GM12878 (cell line): ENCODE results near the gene PPIL6. TPM values are rescaled to one million over a fixed set of nuclear protein-coding genes. Genes with fewer than 3 reads are reported as not detected.

Experiments used
- BCL3 ChIP-seq: IDR thresholded peaks from 2 replicates; pipeline ENCODE4 v1.6.1; 2011; ENCODE audit warnings: borderline replicate concordance, low read depth, mild to moderate bottlenecking, moderate library complexity, low read length; ENCODE audit not compliant: insufficient read depth, poor library complexity, severe bottlenecking
- BCLAF1 ChIP-seq: fragments of 450-650 bp; IDR thresholded peaks from 2 replicates; pipeline ENCODE4 v1.6.1; 2017; ENCODE audit warnings: antibody characterized with exemption, mild to moderate bottlenecking, moderate library complexity
- E4F1 ChIP-seq: fragments of 450-650 bp; IDR thresholded peaks from 2 replicates; pipeline ENCODE4 v1.6.1; 2018; ENCODE audit warnings: borderline replicate concordance, mild to moderate bottlenecking; ENCODE audit not compliant: partially characterized antibody
- KDM1A ChIP-seq: fragments of 200-600 bp; sonication (generic); IDR thresholded peaks from 2 replicates; pipeline ENCODE4 v1.6.1; 2016; ENCODE audit warnings: borderline replicate concordance
- ZBED1 ChIP-seq: IDR thresholded peaks from 2 replicates; pipeline ENCODE4 v1.6.1; 2016; ENCODE audit warnings: borderline replicate concordance
- polyA plus RNA-seq, 11 experiments: library from polyadenylated mRNA; depleted of rRNA in 4 of 11; unstranded in 6 of 11; stranded (reverse) in 5 of 11; fragments of >200 nt; fragmentation: Nextera tagmentation in 4 of 11; fragmentation: Illumina TruSeq in 1 of 11; extraction: Ambion mirVana in 4 of 11; extraction: Trizol in 1 of 11; gene quantifications; 1 replicate in 1 of 11; 2 replicates in 10 of 11; pipeline versions ENCODE4 v1.2.1 to v1.2.3, GENCODE V29; 2011 to 2016; ENCODE audit warnings: inconsistent platforms in 2 of 11, missing spikeins in 2 of 11, low read depth in 1 of 11
- total RNA-seq, 4 experiments: library from RNA; depleted of rRNA in 3 of 4; stranded (reverse); fragments of >200 nt in 3 of 4; fragmentation: Illumina TruSeq in 1 of 4; extraction: Trizol in 1 of 4; gene quantifications; 2 replicates each; pipeline versions ENCODE4 v1.2.1 to v1.2.3, GENCODE V29; 2013 to 2021

PPIL6 gene
- total and polyA plus RNA-seq, 10 of the 15 experiments (the other 5 are each of a cell fraction or from before 2014, with no cell fraction given): 0.01 to 0.26 (median 0.12) TPM; not detected in 5

- TF ChIP-seq BCL3 (no peak), BCLAF1 (no peak), E4F1 (no peak), KDM1A (no peak), ZBED1 (no peak)
Observed at GRCh38 chr6:109429496-109429895, 10.9 kb downstream of the PPIL6 start (continued).
